Amniotic stem cell (primary cell): ENCODE results near the gene SACS.
"Not testable (repeated sequence)": the region's sequence is repeated elsewhere in the genome, so short reads cannot be mapped to it uniquely, and the experiment has no call there.

Source experiments
- DNase-seq: peaks from one replicate; lab custom pipeline; 2025; lab: John Stamatoyannopoulos, UW

Gene SACS

GRCh38 chr13:23411706-23412105 lies 21.8 kb downstream of the SACS start:
- DNase-seq = no peak

- DNase-seq = no peak
Measured at GRCh38 chr13:23411220-23411619, 22.3 kb downstream of the SACS start.

- DNase-seq = no peak
Measured at GRCh38 chr13:23408026-23408425, 25.5 kb downstream of the SACS start.

GRCh38 chr13:23401156-23401555 lies 32.3 kb downstream of the SACS start:
- DNase-seq = not testable (repeated sequence)

- no peak for DNase-seq
Measured at GRCh38 chr13:23399347-23399746, 34.2 kb downstream of the SACS start.

GRCh38 chr13:23394821-23395220 lies 38.7 kb downstream of the SACS start:
- DNase-seq = no peak

- no peak for DNase-seq
Measured at GRCh38 chr13:23392925-23393645, 40.4 kb downstream of the SACS start.

GRCh38 chr13:23392313-23392712 lies 41.2 kb downstream of the SACS start:
- DNase-seq = no peak

GRCh38 chr13:23391752-23392151 lies 41.8 kb downstream of the SACS start:
- no peak for DNase-seq

GRCh38 chr13:23386533-23386932 lies 47.0 kb downstream of the SACS start:
- DNase-seq = no peak

- DNase-seq = no peak
Measured at GRCh38 chr13:23385931-23386330, 47.6 kb downstream of the SACS start.

GRCh38 chr13:23384111-23384510 lies 49.4 kb downstream of the SACS start:
- DNase-seq = peak; percentile 30

- DNase-seq = no peak
Measured at GRCh38 chr13:23383151-23383550, 50.4 kb downstream of the SACS start.

GRCh38 chr13:23381866-23382265 lies 51.6 kb downstream of the SACS start:
- no peak for DNase-seq

GRCh38 chr13:23380534-23380933 lies 53.0 kb downstream of the SACS start:
- no peak for DNase-seq

- peak; percentile 97 for DNase-seq
Measured at GRCh38 chr13:23377983-23378632, 55.4 kb downstream of the SACS start.

GRCh38 chr13:23377579-23377978 lies 55.9 kb downstream of the SACS start:
- no peak for DNase-seq

- peak; percentile 86 for DNase-seq
Measured at GRCh38 chr13:23375001-23375971, 58.2 kb downstream of the SACS start.

- no peak for DNase-seq
Measured at GRCh38 chr13:23372264-23372906, 61.1 kb downstream of the SACS start.

GRCh38 chr13:23367907-23368306 lies 65.6 kb downstream of the SACS start:
- DNase-seq = no peak

- DNase-seq = no peak
Measured at GRCh38 chr13:23365652-23366051, 67.8 kb downstream of the SACS start.

GRCh38 chr13:23359882-23360281 lies 73.6 kb downstream of the SACS start:
- DNase-seq = no peak
